GM18520 (cell line): ENCODE results near the gene EDIL3.
"Not testable (repeated sequence)": the region's sequence is repeated elsewhere in the genome, so short reads cannot be mapped to it uniquely, and the experiment has no call there.

Experiments
- ATAC-seq: cut with Tn5 transposase; IDR thresholded peaks from one replicate; pipeline ENCODE4 v1.9.1; 2021; ENCODE audit not compliant: unreplicated experiment

The EDIL3 gene

DNA sequence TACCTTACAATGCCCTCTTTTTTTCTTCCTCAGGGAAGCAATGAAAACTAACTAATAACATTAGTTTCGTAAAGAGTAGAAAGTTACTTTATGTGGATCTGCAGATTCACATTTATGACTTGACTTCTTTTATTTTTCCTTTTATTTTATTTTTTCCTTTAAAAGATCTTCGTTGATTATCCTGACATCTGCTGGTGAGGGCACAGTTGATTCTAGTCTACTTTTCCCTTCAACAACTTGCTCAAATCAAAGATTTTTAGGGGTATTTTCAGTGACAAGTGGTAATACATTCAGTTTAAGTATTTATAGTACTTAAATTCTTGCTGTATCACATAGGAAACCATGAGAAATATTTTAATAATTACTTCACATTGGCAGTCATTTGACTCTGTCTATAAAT is 4.9 kb downstream of the EDIL3 start:
- ATAC-seq: no peak

- no peak for ATAC-seq
These were observed 5.7 kb downstream of the EDIL3 start for GRCh38 chr5:84378961-84379360.

DNA sequence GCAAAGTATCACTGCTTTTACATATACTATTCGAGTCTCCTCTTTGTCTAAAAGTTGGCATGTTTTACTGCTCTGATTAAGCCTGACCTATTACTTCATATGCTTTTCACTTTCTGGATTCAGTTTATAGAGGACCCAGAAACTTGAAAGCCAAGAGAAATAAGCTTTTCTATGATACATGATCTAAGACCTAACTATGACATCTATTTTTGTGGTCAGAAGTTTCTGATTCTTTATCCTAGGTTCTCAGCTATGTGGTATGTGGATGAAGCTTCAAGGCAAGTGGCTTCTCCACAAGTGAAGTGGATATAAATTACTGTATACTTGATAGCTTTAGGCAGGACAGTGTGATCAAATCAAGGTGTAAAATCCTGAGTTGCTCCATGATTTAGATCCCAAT is 6.3 kb downstream of the EDIL3 start:
- no peak for ATAC-seq

DNA sequence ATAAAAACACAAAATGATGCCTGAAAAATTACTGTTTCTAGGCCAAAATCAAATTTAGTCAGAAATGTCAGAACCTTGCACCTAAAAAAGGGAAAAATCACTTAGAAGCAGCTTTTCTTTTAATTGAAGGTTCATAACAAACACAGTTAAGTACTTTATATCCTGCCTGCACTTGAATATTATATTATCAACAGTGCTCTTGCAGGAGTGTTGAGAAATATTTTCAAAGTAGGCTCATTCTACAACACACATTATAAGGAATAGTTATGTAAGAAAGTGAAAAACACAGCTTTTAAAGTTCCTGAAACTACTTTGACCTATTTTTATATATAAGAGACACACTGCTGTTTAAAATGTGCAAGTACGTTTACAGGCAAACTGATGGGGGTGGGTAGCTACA is 8.3 kb downstream of the EDIL3 start:
- no peak for ATAC-seq

DNA sequence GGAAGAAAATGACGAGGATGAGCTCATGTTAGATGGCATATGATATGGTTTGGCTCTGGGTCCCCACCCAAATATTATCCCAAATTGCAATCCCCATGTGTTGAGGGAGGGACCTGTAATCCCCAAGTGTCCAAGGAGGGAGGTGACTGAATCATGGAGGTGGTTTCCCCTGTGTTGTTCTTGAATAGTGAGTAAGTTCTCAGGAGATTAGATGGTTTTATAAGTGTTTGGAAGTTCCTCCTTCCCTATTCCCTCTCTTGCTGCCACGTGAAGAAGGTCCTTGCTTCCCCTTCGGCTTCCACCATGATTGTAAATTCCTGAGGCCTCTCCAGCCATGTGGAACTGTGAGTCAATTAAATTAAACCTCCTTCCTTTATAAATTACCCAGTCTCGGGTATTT is 10.1 kb downstream of the EDIL3 start:
- no peak for ATAC-seq

- no peak for ATAC-seq
These were observed 11.2 kb downstream of the EDIL3 start for GRCh38 chr5:84373506-84373905.

- no peak for ATAC-seq
These were observed 12.5 kb downstream of the EDIL3 start for GRCh38 chr5:84372066-84372695.

DNA sequence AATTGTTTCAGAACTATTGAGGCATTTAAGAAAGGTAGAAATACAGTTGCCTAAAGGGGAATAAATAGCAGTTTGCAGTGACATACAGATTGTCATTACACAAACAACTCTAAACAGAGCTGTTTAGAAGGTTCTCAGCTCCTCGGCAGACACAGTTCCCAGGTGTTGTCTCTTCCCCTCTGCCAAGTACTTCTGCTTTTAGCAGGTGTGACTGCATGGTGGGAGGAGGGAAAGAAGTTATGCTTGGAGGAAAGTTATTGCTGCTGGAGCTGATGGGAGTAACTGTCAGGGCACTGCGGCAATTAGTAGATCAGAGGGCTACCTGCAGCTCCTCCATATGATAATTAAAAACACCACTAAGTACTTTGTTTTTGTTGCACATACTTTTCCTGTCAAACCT is 14.5 kb downstream of the EDIL3 start:
- ATAC-seq: no peak

GRCh38 chr5:84364043-84364442 is 20.6 kb downstream of the EDIL3 start:
- ATAC-seq: no peak

DNA sequence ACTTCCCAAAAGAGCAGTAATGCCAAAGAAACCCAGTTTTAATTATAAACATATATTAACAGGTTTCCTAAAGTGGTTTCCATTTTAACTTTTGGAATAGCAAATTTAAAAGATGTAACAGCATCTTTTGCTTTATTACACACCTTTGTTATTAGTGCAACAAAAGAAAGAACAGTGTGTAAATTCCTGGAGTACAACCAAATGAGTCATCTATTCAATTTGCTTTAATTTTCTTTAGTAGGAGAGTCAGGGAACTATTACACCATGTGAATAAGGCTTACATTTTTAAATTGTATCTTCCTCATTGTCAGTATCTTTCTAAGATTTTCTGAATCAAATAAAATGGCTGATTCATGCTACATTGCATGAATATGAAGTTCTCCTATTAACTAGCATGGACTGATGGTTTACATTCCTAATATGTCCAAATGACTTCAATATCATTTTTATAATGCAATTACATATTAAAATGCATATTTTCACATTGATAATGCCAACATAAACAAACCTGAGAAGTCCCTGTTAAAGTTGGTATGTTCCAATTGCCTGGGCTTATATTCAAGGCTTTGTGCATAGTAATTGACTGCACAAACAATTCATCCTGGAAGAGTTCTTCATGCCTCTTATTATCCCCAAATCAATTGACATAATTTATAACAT is 22.5 kb downstream of the EDIL3 start:
- ATAC-seq: no peak

DNA sequence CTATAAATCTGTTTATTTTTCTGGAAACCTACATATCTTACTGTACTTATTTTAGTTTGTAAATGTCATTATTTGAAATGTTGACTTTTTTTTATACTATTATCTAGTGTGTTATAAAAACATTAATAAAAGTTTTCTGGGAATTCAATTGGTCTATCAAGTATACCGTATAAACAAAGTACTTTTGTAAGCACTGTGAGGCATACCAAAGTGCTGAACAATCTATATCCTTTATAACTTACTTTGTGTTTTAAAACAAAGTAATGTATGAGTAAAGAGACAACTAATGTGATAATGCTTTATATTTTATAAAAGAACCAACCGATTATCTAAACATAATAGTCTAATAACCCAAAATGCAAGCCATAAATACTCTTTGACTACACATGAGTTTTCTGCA is 23.1 kb downstream of the EDIL3 start:
- ATAC-seq: no peak

DNA sequence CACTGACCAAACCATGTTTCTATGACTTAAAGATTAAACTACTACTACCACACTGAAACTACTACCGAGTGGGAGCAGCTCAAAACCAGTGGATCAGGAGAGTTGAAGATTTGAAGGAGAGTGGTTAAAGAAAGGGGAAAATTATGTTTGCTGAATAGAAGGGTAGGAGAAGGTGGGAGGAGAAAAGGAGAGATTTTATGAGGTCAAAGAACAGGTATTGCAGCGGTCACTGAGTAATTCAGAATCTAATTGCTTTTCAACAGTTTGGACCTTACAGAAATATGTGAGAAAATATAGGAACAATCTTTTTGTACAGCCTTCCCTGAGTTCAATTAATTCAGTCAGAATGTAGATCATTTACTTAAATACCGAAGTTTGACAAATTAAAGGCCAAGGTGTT is 24.6 kb downstream of the EDIL3 start:
- ATAC-seq: no peak

- no peak for ATAC-seq
These were observed 30.6 kb downstream of the EDIL3 start for GRCh38 chr5:84354101-84354500.

DNA sequence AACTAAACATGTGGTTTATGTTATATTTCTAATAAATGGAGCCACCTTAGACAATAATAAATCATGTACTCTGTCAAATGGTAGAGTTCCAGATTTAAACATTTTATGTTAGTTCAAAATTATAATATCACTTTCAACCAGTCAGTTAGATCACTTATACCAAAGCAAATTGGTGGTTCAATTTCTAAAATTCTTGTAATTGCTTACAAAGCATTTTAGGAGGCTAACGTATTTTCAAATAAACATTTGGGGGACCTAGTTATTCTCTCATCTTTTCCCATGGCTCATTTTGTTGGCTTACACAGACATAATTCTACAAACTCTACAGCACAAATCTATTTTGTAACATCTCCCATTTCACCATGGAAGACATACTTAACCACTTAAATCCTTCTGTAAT is 39.9 kb downstream of the EDIL3 start:
- no peak for ATAC-seq

DNA sequence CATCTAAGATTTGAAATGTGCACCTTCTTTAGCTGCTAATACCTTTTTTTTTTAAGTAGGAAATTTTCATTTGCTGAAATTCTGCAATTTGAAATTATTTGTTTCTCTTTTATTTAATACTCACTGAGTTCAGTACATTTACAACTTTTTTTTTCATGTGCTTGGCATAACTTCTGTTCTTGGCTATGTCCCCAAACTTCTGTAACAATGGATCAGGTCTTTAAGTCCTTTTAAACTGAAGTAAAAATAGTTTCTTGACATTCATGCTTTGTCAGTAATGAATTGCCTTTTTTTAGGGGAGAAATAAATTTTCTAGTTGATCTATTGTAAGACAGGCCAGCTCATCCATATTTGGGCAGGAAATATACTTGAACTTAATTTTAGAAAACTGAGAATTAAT is 41.5 kb downstream of the EDIL3 start:
- no peak for ATAC-seq

- no peak for ATAC-seq
These were observed 52.6 kb downstream of the EDIL3 start for GRCh38 chr5:84332106-84332505.

DNA sequence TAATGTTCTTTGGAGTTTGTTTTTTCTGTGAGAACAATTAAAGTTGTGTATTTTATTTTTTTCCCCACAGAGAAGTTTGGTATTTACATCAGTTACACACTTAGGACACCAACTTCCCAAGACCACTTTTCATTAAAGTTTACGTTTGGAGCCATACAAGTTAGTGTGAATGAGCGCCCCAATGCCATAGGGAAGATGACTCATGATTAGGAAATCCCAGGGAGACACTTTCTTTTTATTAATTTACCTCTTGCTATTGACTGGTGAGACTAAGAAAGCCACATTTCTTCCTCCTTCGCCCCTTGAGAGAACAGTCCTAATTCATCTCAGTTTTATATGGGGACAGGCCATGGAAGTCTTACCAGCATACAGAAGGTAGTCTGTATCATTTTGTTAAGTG is 57.1 kb downstream of the EDIL3 start:
- no peak for ATAC-seq

DNA sequence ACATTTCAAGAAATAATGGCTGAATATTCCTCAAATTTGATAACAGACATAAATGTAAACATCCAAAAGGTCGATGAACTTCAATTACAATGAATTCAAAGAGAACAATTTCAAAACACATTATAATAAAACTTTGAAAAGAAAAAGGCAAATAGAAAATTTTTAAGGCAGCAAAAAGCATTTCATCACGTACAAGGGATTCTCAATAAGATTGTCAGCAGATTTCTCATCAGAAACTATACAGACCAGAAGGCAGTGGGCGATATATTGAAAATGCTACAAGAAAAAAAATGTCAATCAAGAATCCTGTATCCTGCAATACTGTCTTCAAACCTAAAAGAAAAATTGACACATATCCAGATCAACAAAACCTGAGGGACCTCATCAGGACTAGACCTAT is 62.0 kb downstream of the EDIL3 start:
- no peak for ATAC-seq

- not testable (repeated sequence) for ATAC-seq
These were observed 66.9 kb downstream of the EDIL3 start for GRCh38 chr5:84317826-84318225.

DNA sequence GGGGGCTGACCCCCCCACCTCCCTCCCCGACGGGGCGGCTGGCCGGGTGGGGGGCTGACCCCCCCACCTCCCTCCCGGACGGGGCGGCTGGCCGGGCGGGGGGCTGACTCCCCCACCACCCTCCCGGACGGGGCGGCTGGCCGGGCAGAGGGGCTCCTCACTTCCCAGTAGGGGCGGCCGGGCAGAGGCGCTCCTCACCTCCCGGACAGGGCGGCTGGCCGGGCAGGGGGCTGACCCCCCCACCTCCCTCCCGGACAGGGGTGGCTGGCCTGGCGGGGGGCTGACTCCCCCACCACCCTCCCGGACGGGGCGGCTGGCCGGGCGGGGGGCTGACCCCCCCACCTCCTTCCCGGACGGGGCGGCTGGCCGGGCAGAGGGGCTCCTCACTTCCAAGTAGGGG is 72.4 kb downstream of the EDIL3 start:
- ATAC-seq: not testable (repeated sequence)

DNA sequence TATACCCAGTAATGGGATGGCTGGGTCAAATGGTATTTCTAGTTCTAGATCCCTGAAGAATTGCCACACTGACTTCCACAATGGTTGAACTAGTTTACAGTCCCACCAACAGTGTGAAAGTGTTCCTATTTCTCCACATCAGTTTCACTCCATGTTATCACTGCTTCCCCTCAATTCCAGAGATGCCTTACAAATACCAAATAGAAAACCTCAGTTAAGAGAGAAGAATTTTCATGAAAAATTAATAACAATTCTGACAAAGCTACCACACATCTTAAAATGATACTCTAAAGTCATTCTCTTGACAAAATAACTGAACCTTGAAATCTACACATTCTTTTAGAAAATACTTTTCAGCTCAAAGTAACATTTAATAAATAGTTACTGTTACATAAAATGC is 74.8 kb downstream of the EDIL3 start:
- ATAC-seq: not testable (repeated sequence)

DNA sequence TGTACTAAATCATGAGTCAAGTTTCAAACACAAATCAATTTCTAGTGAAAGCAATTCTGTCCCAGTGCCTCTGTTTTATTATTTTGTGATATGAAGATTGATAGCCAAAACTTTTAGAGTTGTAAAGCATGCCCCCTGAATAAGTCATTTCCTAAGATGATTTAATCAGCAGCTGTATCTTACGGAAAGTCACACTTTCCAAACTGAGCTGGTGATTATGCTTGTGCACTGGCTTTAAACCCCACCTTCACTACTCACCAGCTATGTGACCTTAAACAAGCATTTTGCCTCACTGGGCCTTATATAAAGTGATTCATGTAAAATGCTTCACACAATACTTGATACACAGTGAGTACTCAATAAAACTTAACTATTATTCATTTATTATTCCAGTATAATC is 78.1 kb downstream of the EDIL3 start:
- no peak for ATAC-seq

DNA sequence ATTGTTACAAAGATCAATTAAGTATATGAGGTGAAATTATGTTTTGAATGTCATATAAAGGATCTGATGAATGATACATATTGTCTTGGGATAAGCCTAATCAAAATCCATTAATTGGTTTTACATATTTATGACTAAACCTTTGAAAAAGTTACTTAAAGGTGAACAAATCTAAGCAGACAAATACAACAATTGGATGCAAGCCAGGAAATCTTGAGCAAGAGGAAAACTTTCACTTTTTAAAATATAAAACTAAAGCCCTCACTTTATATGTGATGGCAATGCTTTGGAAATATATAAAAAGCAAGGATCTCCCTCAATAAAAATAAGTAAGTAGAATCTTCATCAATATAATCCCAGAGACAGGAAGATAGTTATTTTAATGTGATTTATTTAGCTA is 80.1 kb downstream of the EDIL3 start:
- ATAC-seq: no peak
